Stimulated activated naive CD8-positive, alpha-beta T cell treated with anti-CD3 and anti-CD28 coated beads, Interleukin-15, Interleukin-2, amounts not matched to agents 100 U/mL and 50 U/mL, for 24 hours (primary cell): Measurements from ENCODE around the gene KRTAP2-3.
"Not testable (repeated sequence)": the region's sequence is repeated elsewhere in the genome, so short reads cannot be mapped to it uniquely, and the experiment has no call there.

ENCODE experiments used
- ATAC-seq: fragments of 150-1000 bp; cut with Tn5 transposase; one replicate; pipeline ENCODE4 v1.10.0; 2021
- DNase-seq: peaks from one replicate; pipeline ENCODE4 v3.0.0; 2021

Gene KRTAP2-3, protein sequence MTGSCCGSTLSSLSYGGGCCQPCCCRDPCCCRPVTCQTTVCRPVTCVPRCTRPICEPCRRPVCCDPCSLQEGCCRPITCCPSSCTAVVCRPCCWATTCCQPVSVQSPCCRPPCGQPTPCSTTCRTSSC

DNA sequence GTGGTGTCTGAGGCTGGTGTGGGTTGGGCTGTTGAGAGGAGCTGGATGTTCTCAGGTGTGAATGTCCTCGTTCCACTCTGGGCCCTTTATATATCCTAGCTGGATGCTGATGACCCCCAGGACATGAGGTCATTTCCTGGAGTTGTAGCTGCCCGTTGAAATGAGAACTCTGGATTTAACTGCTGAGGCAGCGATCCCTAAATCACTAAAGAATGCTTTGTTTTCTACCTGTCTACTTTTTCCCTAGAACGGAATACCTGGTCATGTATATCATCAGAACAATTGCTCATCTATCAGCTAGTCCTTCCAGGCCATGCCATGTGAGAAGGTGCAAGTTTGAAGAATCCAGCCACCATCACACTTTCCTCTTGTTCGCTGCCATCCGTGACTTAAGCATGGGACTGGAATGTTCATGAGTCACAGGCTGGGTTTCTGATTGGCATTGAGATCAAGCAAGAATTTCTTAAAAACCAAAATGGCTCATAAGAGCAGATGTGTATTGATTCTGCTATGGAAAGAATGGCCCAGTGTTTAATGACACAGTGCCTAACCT, at the start of gene KRTAP2-3:
Gene KRTAP2-3 (minus strand): TSS at position 63 of the 553 bp plus-strand sequence. CDS start 64 bp downstream, outside the sequence.
- DNase-seq = no peak
- no peak for ATAC-seq

DNA sequence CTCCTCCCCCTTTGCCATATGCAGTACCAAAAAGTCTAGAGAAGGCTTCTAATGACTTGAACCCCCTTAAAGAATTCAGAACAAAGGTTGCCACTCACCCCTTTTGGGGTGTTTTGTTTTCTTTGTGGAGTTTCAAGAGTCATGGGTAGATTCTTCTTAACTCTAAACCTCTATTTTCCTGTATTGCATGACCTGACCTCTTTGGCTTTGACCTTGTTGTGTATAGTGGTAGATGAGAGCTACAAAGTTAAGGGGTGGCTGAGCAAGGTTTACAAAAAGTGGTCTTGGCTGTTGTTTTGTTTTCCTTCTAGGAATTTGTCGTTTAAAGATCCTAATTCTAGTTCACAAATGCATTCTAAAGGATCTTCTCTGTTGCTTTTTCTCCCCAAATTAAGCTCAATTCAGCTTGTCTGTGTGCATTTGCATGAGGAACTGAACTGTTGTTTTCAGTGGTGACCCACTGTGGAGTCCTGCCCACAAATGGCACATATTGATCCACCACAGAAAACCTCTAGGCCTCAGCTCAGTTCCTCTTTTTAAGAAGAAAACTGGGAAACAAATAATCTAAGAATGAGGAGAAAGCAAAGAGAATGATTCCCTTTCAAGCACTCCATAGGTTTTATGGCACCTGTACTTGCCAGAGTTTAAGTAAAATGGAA, 48.9 kb upstream of the KRTAP2-3 start:
- not testable (repeated sequence) for ATAC-seq, DNase-seq

DNA sequence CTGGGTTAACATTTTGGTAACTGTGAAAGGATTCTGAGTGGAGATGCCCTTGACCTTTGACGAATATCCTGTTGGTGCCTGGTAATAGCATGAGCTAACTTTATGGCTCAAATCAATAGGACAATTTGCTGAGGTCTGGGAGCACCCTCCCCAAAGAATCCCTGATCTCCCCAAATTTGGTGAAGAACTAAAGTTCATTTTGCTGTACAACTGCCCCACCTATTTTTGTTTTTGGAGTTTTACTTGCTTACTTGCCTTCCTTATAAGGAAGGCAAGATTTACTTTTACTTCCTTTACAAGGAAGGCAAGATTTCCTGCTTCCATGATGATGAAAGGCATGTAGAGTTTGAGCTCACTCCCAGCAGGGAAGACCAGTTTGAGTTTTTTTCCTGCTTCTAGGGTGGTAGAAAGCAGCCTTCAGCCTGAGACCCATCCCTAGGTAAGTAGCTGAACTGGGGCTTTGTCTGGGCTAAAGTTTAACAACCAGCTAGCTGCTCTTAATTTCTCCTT, 48.1 kb upstream of the KRTAP2-3 start:
- no peak for ATAC-seq
- no peak for DNase-seq

DNA sequence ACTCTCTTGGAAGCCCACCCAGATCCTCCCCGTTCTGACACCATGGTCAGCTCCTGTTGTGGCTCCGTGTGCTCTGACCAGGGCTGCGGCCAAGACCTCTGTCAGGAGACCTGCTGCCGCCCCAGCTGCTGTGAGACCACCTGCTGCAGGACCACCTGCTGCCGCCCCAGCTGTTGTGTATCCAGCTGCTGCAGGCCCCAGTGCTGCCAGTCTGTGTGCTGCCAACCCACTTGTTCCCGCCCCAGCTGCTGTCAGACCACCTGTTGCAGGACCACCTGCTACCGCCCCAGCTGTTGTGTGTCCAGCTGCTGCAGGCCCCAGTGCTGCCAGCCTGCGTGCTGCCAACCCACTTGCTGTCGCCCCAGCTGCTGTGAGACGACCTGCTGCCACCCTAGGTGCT, 45.4 kb upstream of the KRTAP2-3 start, which contains the start of gene KRTAP4-9:
Gene KRTAP4-9 (plus strand): TSS at position 43 of the 400 bp plus-strand sequence. CDS start 0 bp downstream, at position 43.
- not testable (repeated sequence) for ATAC-seq, DNase-seq

DNA sequence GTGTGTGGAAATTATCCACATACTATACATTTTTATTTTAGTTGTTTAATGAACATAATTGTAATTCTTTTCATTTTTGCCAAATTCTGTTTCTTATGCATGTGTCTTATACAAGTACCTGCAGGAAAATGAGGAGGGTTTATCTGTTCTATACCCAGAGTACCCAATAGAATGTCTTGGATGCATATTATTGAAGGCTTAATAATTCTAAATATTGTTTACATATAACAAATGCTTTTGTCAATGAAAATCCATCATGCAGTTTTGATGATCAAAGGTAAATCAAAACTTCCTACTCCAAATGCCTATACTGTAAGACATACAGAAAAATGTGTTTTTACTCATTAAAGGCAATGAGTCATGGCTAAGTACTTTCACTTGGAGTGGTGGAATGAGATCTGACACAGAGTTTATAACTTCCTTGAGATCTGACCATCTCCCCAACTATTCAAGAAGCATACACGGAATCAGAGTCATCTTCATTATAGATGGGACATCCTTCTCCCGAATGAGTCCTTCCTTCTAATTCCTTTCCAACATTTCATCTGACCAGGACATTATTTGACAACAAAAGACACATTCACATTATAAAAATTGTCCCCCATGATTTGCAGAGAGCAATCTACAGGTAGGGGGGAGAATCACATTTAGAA, 44.6 kb upstream of the KRTAP2-3 start:
- not testable (repeated sequence) for DNase-seq, ATAC-seq

DNA sequence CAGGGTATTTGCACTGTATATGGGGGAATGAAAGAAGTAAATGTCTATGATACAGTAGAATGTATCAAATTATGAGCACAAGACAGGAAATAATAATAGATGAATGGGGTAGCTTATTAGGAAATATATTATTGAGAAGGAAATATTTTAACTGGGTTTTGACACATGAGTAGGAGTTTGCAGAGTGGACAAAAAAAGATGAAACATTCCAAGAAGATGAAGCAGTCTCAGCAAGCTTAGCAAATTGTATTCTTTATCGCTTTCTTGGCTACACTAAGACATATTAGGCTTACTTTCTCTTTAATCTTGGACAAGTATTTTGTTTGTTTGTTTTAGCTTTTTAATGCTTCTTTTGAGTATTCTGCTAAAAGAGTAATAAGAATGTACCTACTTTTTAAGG, 44.0 kb upstream of the KRTAP2-3 start:
- DNase-seq = no peak
- no peak for ATAC-seq

DNA sequence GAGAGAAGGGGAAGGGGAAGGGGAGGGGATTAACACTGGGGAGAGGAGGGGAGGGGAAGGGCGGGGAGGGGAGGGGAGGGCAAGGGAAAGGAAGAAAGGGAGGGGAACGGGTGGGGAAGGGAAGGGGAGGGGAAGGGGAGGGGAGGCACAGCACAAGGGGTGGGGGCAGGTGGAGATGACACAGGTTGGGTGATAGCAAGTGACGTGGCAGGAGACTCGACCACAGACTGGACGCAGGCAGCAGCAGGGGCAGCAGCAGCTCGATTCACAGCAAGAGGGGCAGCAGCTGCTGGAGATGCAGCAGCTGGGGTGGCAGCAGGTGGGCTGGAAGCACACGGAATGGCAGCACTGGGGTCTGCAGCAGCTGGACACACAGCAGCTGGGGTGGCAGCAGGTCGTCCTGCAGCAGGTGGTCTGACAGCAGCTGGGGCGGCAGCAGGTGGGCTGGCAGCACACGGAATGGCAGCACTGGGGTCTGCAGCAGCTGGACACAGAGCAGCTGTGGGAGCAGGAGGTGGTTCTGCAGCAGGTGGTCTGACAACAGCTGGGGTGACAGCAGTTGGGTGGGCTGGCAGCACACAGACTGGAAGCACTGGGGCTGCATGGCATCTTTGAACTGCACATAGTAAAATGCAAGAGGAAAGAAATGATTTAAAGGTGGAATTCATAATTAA, 41.8 kb upstream of the KRTAP2-3 start, which contains the start of gene KRTAP4-16:
Gene KRTAP4-16 (minus strand): TSS at position 624 of the 674 bp plus-strand sequence. CDS start 0 bp downstream, at position 624.
- DNase-seq (no peak), ATAC-seq (no peak)

DNA sequence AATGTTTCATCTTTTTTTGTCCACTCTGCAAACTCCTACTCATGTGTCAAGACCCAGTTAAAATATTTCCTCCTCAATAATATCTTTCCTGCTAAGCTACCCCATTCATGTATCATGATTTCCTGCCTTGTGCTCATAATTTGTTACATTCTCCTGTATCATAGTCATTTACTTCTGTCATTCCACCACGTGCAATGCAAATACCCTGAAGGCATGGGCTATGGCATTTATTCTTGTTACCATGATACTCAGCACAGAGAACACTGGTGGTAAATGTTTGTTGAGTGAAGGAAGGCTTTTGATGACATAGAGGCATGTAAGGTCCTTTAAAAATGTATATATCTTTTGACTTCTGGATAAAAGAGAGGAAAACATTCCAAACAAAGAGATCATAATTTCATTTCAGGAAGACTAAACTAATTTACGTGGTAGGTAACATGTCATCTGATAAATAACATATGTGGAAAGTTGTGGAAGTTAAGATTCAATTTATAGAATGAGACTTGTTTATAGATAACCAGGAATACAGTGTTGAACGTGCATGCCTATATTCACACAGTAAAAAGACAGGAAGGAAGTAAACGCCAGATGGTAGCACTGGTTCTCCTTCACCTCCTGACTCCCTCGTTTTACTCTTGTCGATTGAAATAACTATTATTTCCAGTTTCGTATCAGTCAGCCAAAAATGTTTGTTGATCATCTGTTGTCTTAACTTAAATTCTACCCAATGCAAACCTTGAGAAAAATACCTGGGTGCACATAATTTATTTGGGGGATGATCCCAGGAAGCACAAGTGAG, 40.0 kb upstream of the KRTAP2-3 start:
- DNase-seq, ATAC-seq: not testable (repeated sequence)

DNA sequence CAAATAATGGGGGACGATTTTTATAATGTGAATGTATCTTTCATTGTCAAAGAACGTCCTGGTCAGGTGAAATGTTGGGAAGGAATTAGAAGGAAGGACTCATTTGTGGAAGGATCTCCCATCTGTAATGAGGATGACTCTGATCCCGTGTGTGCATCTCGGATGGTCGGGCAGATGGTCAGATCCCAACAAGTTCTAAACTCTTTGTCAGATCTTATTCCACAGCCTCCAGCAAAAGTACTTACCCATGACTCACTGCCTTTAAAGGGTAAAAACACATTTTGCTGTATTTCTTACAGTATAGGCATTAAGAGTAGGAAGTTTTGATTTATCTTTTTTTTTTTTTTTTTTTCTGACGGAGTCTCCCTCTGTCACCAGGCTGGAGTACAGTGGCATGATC, 38.6 kb upstream of the KRTAP2-3 start:
- no peak for ATAC-seq
- no peak for DNase-seq

DNA sequence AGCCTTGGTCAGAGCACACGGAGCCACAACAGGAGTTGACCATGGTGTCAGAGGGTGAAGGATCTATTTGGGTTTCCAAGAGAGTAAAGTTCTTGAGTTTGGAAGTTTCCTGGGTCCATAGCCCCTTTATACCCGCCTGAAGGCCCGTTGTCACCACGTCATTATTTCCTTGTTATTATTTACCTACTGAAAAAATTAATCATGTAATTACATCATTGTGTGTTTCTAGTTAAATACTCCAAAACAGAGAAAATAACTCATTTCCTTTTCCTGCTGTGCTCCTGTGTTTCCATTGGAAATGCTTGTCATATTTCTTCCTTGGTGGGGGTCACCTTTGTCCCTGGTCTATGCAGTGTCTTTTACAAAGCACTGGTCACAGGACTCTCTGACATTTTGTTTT, 38.1 kb upstream of the KRTAP2-3 start, which contains the start of gene KRTAP4-8:
Gene KRTAP4-8 (minus strand): TSS at position 101 of the 400 bp plus-strand sequence. CDS start 58 bp downstream, at position 43.
- DNase-seq (no peak), ATAC-seq (no peak)

DNA sequence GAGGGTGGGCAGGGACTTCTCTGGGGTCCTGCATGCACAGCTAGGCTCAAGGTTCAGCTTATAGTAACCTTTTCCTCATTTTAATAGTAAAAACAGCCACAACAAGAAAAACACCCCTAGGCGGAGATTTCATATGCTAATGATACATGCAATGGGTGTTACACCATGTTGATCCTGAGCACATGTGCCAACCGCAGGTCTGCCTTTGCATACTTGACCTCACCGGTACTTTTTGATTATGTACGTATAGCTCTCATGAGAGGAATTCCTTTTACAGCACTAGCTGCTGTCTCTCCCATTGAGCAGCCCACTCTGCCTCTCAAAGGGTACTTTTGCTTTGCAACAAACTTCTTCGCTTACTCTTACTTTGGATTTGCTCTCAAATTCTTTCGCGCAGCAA, 36.1 kb upstream of the KRTAP2-3 start:
- ATAC-seq (no peak), DNase-seq (no peak)

DNA sequence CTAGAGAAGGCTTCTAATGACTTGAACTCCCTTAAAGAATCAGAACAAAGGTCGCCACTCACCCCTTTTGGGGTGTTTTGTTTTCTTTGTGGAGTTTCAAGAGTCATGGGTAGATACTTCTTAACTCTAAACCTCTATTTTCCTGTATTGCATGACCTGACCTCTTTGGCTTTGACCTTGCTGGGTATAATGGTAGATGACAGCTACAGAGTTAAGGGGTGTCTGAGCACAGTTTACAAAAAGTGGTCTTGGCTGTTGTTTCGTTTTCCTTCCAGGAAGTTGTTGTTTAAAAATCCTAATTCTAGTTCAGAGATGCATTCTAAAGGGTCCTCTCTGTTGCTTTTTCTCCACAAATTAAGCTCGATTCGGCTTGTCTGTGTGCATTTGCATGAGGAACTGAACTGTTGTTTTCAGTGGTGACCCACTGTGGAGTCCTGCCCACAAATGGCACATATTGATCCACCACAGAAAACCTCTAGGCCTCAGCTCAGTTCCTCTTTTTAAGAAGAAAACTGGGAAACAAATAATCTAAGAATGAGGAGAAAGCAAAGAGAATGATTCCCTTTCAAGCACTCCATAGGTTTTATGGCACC, 28.9 kb upstream of the KRTAP2-3 start:
- not testable (repeated sequence) for ATAC-seq, DNase-seq

DNA sequence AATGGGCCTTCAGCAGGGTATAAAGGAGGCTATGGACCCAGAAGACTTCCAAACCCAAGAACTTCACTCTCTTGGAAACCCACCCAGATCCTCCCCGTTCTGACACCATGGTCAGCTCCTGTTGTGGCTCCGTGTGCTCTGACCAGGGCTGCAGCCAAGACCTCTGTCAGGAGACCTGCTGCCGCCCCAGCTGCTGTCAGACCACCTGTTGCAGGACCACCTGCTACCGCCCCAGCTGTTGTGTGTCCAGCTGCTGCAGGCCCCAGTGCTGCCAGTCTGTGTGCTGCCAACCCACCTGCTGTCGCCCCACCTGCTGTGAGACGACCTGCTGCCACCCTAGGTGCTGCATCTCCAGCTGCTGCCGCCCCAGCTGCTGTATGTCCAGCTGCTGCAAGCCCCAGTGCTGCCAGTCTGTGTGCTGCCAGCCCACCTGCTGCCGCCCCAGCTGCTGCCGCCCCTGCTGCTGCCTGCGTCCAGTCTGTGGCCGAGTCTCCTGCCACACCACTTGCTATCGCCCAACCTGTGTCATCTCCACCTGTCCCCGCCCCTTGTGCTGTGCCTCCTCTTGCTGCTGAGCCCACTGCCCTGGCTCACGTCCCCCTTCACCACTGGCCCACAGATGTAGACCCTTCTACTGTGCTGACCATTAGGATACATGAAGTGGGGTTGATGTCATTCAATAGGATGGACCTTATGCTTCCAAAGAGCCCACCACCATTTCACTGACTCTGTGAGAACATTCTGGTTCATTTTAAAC, 24.4 kb upstream of the KRTAP2-3 start, which contains the start of gene KRTAP4-7:
Gene KRTAP4-7 (plus strand): TSS at position 51 of the 757 bp plus-strand sequence. CDS start 57 bp downstream, at position 108.
- not testable (repeated sequence) for ATAC-seq

DNA sequence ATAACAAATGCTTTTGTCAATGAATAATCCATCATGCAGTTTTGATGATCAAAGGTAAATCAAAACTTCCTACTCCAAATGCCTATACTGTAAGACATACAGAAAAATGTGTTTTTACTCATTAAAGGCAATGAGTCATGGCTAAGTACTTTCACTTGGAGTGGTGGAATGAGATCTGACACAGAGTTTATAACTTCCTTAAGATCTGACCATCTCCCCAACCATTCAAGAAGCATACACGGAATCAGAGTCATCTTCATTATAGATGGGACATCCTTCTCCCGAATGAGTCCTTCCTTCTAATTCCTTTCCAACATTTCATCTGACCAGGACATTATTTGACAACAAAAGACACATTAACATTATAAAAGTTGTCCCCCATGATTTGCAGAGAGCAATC, 23.5 kb upstream of the KRTAP2-3 start:
- not testable (repeated sequence) for DNase-seq

More for the DNA sequence above, 24.4 kb upstream of the KRTAP2-3 start, which contains the start of gene KRTAP4-7:
- not testable (repeated sequence) for DNase-seq

DNA sequence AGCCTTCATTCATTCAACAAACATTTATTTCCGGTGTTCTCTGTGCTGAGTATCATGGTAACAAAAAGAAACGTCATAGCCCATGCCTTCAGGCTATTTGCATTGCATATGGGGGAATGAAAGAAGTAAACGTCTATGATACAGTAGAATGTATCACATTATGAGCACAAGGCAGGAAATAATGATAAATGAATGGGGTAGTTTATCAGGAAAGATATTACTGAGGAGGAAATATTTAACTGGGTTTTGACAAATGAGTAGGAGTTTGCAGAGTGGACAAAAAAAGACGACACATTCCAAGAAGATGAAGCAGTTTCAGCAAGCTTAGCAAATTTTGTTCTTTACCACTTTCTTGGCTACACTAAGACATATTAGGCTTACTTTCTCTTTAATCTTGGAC, 22.7 kb upstream of the KRTAP2-3 start:
- no peak for DNase-seq
- no peak for ATAC-seq

More for the DNA sequence above, 23.5 kb upstream of the KRTAP2-3 start:
- ATAC-seq = not testable (repeated sequence)

DNA sequence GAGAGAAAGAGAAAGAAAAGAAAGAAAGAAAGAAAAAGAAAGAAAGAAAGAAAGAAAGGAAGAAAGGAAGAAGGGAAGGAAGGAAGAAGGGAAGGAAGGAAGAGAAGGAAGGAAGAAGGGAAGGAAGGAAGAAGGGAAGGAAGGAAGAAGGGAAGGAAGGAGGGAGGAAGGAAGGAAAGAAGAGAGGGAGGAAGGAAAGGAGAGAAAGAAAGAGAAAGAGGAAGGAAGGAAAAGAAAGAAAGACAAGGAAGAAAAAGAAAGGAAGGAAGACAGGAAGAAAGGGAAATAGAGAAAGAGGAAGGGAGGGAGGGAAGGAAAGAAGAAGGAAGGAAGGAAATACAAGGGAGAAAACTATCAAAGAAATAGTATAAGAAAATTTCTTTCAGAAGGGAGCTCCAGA, 16.9 kb upstream of the KRTAP2-3 start:
- ATAC-seq (no peak), DNase-seq (no peak)

DNA sequence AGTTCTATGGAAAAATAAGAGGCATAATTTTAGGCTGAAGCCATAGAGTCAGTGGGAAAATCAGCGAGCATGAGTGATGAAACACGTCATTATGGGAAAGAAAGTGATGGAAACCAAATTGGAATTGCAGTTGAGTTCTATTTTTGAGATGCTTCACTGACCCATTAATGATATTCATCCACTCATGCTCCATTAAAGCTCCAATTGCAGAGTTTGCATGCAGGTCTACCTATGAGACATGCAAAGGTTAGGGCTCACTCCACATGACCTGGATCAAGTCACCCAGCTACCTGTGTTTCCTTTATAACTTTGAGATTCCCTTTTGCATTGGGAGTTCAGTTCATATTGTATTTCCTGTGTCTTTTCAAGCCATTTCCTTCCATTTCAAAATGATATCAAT, 13.8 kb upstream of the KRTAP2-3 start:
- DNase-seq (no peak), ATAC-seq (no peak)

DNA sequence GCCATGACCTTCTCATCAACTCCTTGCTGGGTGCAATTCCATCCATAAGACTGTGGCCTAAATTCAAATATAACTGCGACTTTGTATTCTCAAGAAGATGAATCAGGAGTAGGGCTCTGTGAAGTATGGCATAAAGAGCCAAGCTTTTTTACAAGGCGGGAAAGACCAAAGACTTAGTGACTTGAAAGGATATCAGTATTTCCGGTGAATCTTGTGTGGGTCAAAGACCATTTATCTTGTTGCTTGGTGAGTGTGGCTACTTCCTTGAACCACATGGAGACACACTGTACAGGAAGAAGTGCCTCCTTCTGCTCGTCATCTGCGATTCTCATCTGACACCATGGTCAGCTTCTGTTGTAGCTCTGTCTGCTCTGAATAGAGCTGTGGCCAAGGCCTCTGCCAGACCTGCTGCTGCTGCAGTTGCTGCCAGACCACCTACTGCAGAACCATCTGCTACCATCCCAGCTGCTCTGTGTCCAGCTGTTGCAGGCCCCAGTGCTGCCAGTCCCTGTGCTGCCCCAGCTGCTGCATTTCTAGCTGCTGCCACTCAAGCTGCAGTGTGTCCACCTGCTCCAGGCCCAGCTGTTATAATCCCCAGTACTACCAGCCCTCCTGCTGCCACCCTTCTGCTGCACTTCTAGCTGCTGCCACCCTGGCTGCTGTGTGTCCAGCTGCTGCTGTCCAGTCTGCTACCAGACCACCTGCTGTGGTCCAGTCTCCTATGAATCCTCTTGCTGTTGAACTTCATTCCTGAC, 11.9 kb upstream of the KRTAP2-3 start:
- ATAC-seq (no peak), DNase-seq (no peak)

DNA sequence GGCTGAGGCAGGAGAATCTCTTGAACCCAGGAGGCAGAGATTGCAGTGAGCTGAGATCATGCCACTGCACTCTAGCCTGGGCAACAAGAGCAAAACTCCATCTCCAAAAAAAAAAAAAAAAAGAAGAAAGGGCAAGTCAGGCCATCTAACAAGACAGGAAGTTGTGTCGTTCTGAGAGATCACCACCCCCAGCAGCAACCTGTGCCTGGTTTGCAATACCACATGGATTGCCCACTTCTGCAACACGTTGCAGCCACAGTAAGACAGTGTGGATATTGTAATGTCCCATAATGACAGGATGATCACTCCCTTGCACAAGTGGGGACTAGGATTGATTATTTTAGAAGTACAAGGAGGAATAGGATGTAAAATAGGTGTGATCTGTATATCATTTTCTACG, 9.1 kb upstream of the KRTAP2-3 start:
- ATAC-seq (no peak), DNase-seq (no peak)
